H1 (cell line): ENCODE data around the gene PRG2. TPM values are rescaled to one million over a fixed set of nuclear protein-coding genes. Genes with fewer than 3 reads are reported as not detected.

Experiments
- CTCF ChIA-PET: fragments of 300-600 bp; sonication (Branson Sonifier 250); formaldehyde crosslinking; loops from one replicate; lab custom pipeline; 2021; ENCODE audit not compliant: partially characterized antibody; lab: Charles Lee
- POLR2A ChIA-PET: fragments of 300-600 bp; sonication (Branson Sonifier 250); formaldehyde crosslinking; loops from one replicate; lab custom pipeline; 2021; ENCODE audit warnings: inconsistent platforms; ENCODE audit not compliant: partially characterized antibody; lab: Charles Lee
- DNase-seq, 2 experiments: peaks; one replicate each; pipeline versions ENCODE4 v3.0.0 to v3.0.0-alpha.2; 2010 to 2022; ENCODE audit warnings: low spot score in 2 of 2, low read depth in 1 of 2, mixed read lengths in 1 of 2
- FAIRE-seq: peaks from 2 replicates; lab custom pipeline; 2011; peaks lifted over from hg19 to GRCh38; lab: Jason Lieb, UNC
- H2AFZ ChIP-seq: 2 replicates; pipeline ENCODE4 v1.8.1; 2012; ENCODE audit warnings: low read length, inconsistent platforms
- H2AK5ac ChIP-seq: 2 replicates; pipeline ENCODE4 v1.6.1; 2013; ENCODE audit warnings: low read depth, low read length
- H2BK120ac ChIP-seq: replicated peaks from 2 replicates; pipeline ENCODE3; 2013; ENCODE audit warnings: low read depth, low read length, inconsistent platforms
- H2BK12ac ChIP-seq: 2 replicates; pipeline ENCODE4 v1.6.1; 2013; ENCODE audit warnings: low read depth, low read length
- H2BK15ac ChIP-seq: 2 replicates; pipeline ENCODE4 v1.6.1; 2013; ENCODE audit warnings: low read length
- H2BK20ac ChIP-seq: 2 replicates; pipeline ENCODE4 v1.6.1; 2013; ENCODE audit warnings: low read length
- H2BK5ac ChIP-seq: 2 replicates; pipeline ENCODE4 v1.6.1; 2013; ENCODE audit warnings: low read depth, low read length
- H3K14ac ChIP-seq: 2 replicates; pipeline ENCODE4 v1.6.1; 2013; ENCODE audit warnings: inconsistent platforms; ENCODE audit not compliant: insufficient read length
- H3K18ac ChIP-seq: 2 replicates; pipeline ENCODE4 v1.6.1; 2013; ENCODE audit warnings: low read length; ENCODE audit errors: extremely low read depth
- H3K23ac ChIP-seq: 2 replicates; pipeline ENCODE4 v1.6.1; 2013; ENCODE audit warnings: inconsistent platforms; ENCODE audit not compliant: insufficient read length
- H3K23me2 ChIP-seq: 2 replicates; pipeline ENCODE4 v1.6.1; 2013; ENCODE audit warnings: low read depth, low read length
- H3K27ac ChIP-seq: 2 replicates; pipeline ENCODE4 v1.6.1; 2011; ENCODE audit warnings: low read depth, low read length, inconsistent platforms
- H3K27me3 ChIP-seq, 4 experiments: replicated peaks in 1 of 4; 1 replicate in 1 of 4; 2 replicates in 3 of 4; pipeline versions ENCODE4 v1.6.1 to v1.8.1; 2011 to 2013; ENCODE audit warnings: low read length in 3 of 4, mild to moderate bottlenecking in 3 of 4, inconsistent platforms in 2 of 4, mixed read lengths in 2 of 4, moderate library complexity in 1 of 4; ENCODE audit not compliant: control insufficient read depth in 3 of 4, insufficient read depth in 3 of 4; ENCODE audit errors: extremely low read depth in 1 of 4
- H3K36me3 ChIP-seq, 4 experiments: 2 replicates each; pipeline versions ENCODE4 v1.6.1 to v1.8.1; 2011 to 2013; ENCODE audit warnings: mild to moderate bottlenecking in 4 of 4, low read length in 3 of 4, moderate library complexity in 2 of 4, control low read depth in 1 of 4, inconsistent platforms in 1 of 4; ENCODE audit not compliant: insufficient read depth in 4 of 4, control insufficient read depth in 2 of 4
- H3K4ac ChIP-seq: replicated peaks from 2 replicates; pipeline ENCODE3; 2013; ENCODE audit warnings: low read length, low read depth, mixed read lengths, inconsistent platforms; ENCODE audit not compliant: insufficient read length
- H3K4me1 ChIP-seq, 4 experiments: replicated peaks in 1 of 4; 1 replicate in 1 of 4; 2 replicates in 3 of 4; pipeline versions ENCODE4 v1.6.1 to v1.8.1; 2011 to 2013; ENCODE audit warnings: low read length in 3 of 4, inconsistent platforms in 2 of 4, mixed read lengths in 1 of 4; ENCODE audit not compliant: insufficient read depth in 4 of 4, control insufficient read depth in 3 of 4
- H3K4me2 ChIP-seq, 2 experiments: 2 replicates each; pipeline versions ENCODE4 v1.6.1 to v1.8.1; 2011 to 2013; ENCODE audit warnings: low read depth in 2 of 2, low read length in 2 of 2, control low read depth in 1 of 2, inconsistent platforms in 1 of 2, mild to moderate bottlenecking in 1 of 2; ENCODE audit not compliant: insufficient read depth in 1 of 2
- H3K4me3 ChIP-seq, 4 experiments: fragments of 200-600, 300-600 bp in 1 of 4; sonication (generic), shearing (Covaris generic), sonication (Bioruptor Twin) in 1 of 4; 2 replicates each; pipeline versions ENCODE4 v1.5.1 to v1.8.1; 2011 to 2016; ENCODE audit warnings: low read length in 4 of 4, low read depth in 3 of 4, control low read depth in 2 of 4, inconsistent platforms in 2 of 4, mild to moderate bottlenecking in 2 of 4, mixed read lengths in 1 of 4, moderate library complexity in 1 of 4; ENCODE audit not compliant: insufficient read depth in 2 of 4; ENCODE audit errors: extremely low read depth in 1 of 4
- H3K56ac ChIP-seq: replicated peaks from 2 replicates; pipeline ENCODE3; 2013; ENCODE audit warnings: low read depth, mild to moderate bottlenecking, mixed read lengths, low read length, inconsistent platforms; ENCODE audit not compliant: insufficient read length
- H3K79me1 ChIP-seq: 2 replicates; pipeline ENCODE4 v1.6.1; 2013; ENCODE audit warnings: low read depth, low read length, control low read depth
- H3K79me2 ChIP-seq, 2 experiments: 2 replicates each; pipeline versions ENCODE4 v1.6.1 to v1.8.1; 2012 to 2013; ENCODE audit warnings: low read length in 2 of 2, mild to moderate bottlenecking in 2 of 2, inconsistent platforms in 1 of 2; ENCODE audit not compliant: insufficient read depth in 2 of 2, control insufficient read depth in 1 of 2
- H3K9ac ChIP-seq, 4 experiments: replicated peaks in 1 of 4; 1 replicate in 1 of 4; 2 replicates in 3 of 4; pipeline versions ENCODE4 v1.6.1 to v1.8.1; 2011 to 2013; ENCODE audit warnings: low read depth in 3 of 4, low read length in 3 of 4, control low read depth in 2 of 4, mild to moderate bottlenecking in 2 of 4, moderate library complexity in 2 of 4, inconsistent platforms in 1 of 4; ENCODE audit errors: extremely low read depth in 1 of 4
- H3K9me3 ChIP-seq, 2 experiments: 2 replicates each; pipeline versions ENCODE4 v1.6.1 to v1.8.1; 2012 to 2013; ENCODE audit warnings: mild to moderate bottlenecking in 2 of 2, moderate library complexity in 2 of 2, control low read depth in 1 of 2, inconsistent platforms in 1 of 2, low read depth in 1 of 2, low read length in 1 of 2, mixed read lengths in 1 of 2; ENCODE audit not compliant: insufficient read depth in 2 of 2
- H4K20me1 ChIP-seq, 2 experiments: replicated peaks in 1 of 2; 2 replicates each; pipeline versions ENCODE3 to v1.8.1; 2011 to 2013; ENCODE audit warnings: inconsistent platforms in 2 of 2, low read length in 2 of 2, mild to moderate bottlenecking in 1 of 2; ENCODE audit not compliant: insufficient read depth in 2 of 2, control insufficient read depth in 1 of 2
- H4K5ac ChIP-seq: 2 replicates; pipeline ENCODE4 v1.6.1; 2013; ENCODE audit warnings: low read length, low read depth, mixed read lengths, inconsistent platforms; ENCODE audit not compliant: insufficient read length
- H4K8ac ChIP-seq: 2 replicates; pipeline ENCODE4 v1.8.0; 2013; ENCODE audit warnings: mild to moderate bottlenecking, moderate library complexity, low read length, inconsistent platforms; ENCODE audit not compliant: insufficient read depth; ENCODE audit errors: extremely low read depth
- H4K91ac ChIP-seq: replicated peaks from 2 replicates; pipeline ENCODE3; 2013; ENCODE audit warnings: low read length, mixed read lengths, inconsistent platforms; ENCODE audit not compliant: insufficient read length
- BCL11A ChIP-seq, 2 experiments: IDR thresholded peaks; one replicate each; pipeline ENCODE4 v1.6.1; 2011; ENCODE audit warnings: low read depth in 2 of 2, low read length in 2 of 2, mild to moderate bottlenecking in 2 of 2
- BRCA1 ChIP-seq: IDR thresholded peaks from 2 replicates; pipeline ENCODE4 v1.6.1; 2012; ENCODE audit warnings: low read depth, low read length, improper control_type of control experiment
- MAFK ChIP-seq: IDR thresholded peaks from 2 replicates; pipeline ENCODE4 v1.6.1; 2012; ENCODE audit warnings: low read depth, mild to moderate bottlenecking, improper control_type of control experiment, low read length
- TEAD4 ChIP-seq: IDR thresholded peaks from 2 replicates; pipeline ENCODE4 v1.6.1; 2012; ENCODE audit warnings: low read depth, low read length, inconsistent platforms, mixed read lengths
- WGBS, 2 experiments: shearing (Covaris generic) in 1 of 2; methylation state at CpG; one replicate each; pipeline versions ENCODE4 v1.1.6 to v1.1.7; 2013 to 2015; ENCODE audit warnings: low lambda C conversion rate in 2 of 2, mixed read lengths in 2 of 2, inconsistent platforms in 1 of 2, low coverage in 1 of 2, missing lambda C conversion rate in 1 of 2; ENCODE audit not compliant: insufficient replicate concordance in 2 of 2, insufficient coverage in 1 of 2, insufficient read length in 1 of 2; ENCODE audit errors: extremely low coverage in 1 of 2, missing lambda C conversion rate in 1 of 2; 5-methylcytosine and 5-hydroxymethylcytosine counted together
- polyA plus RNA-seq, 7 experiments: library from polyadenylated mRNA; depleted of rRNA in 3 of 7; stranded (reverse) in 5 of 7; unstranded in 2 of 7; fragments of >200 nt in 5 of 7; fragments of 200-250 nt in 2 of 7; gene quantifications; 1 replicate in 5 of 7; 2 replicates in 1 of 7; 4 replicates in 1 of 7; pipeline versions ENCODE4 v1.2.1 to v1.2.3, GENCODE V29; 2011 to 2013; ENCODE audit warnings: missing spikeins in 2 of 7, mixed read lengths in 2 of 7
- total RNA-seq: library from RNA; stranded (reverse); fragmentation: NEBNext Ultra II Directional; extraction: Animal tissue kit (Norgen Biotek cat#: 25700); gene quantifications from 2 replicates; pipeline ENCODE4 v1.2.1, GENCODE V29; 2021
- TF ChIP-seq, protein P1 (sequence below): IDR thresholded peaks from 2 replicates; pipeline ENCODE4 v1.6.1; 2011; ENCODE audit warnings: low read depth, mild to moderate bottlenecking, low read length; ENCODE audit not compliant: insufficient read depth

The PRG2 gene
- total and polyA plus RNA-seq, 2 of the 8 experiments (the other 6 are each of a cell fraction or from before 2014, with no cell fraction given) = 0.32 TPM; not detected in 1

DNA sequence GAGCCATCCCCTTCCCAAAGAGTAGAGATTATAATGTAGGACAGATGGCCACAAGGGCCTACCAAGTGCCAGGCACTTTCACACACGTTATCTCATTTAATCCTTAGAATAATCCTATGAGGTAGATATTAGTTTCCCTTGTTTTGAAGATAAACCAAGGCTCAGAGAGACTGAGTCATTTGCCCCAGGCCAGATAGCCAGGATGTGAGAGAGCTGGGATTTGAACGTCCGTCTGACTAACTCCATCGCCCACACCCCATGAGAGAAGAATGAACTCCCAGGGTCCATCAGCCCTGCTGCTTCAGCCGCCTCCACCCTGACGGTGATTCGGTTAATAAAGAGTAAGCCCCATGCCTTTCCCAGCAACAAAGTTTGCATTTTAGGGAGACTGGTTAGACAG is 20.2 kb downstream of the PRG2 start:
- H3K9me3 ChIP-seq = no peaks in the 10 kb centered on the region
- TF ChIP-seq BCL11A (IDR thresholded peaks at IDR 0.05; ENCODE audit: low read depth in 2 of 2, low read length in 2 of 2) = no peak
- TF ChIP-seq, protein P1, sequence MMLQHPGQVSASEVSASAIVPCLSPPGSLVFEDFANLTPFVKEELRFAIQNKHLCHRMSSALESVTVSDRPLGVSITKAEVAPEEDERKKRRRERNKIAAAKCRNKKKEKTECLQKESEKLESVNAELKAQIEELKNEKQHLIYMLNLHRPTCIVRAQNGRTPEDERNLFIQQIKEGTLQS = no peak
- TF ChIP-seq TEAD4 = no peak
- no peak for TF ChIP-seq MAFK
- no peak for TF ChIP-seq BRCA1
- TF ChIP-seq, all 59 proteins: peak for 0
- H2BK15ac ChIP-seq = no peak overlapping the region
- H3K56ac ChIP-seq = no peak overlapping the region
- no peak overlapping the region for H2BK20ac ChIP-seq
- WGBS, 2 experiments = 92% methylated on average over 7 of the region's 7 CpGs; no CpG with 5 or more reads in 1 of the 2 experiments
- no peak overlapping the region for H2AK5ac ChIP-seq
- no peak overlapping the region for H3K23ac ChIP-seq
- no peak overlapping the region for H2BK12ac ChIP-seq
- no peak overlapping the region for H3K14ac ChIP-seq
- DNase-seq = no peak
- no peaks in the 10 kb centered on the region for H3K23me2 ChIP-seq
- no peak overlapping the region for H3K18ac ChIP-seq
- no peak overlapping the region for H3K4me2 ChIP-seq
- no peaks in the 10 kb centered on the region for H4K20me1 ChIP-seq
- no peak overlapping the region for H3K4me3 ChIP-seq
- no peak overlapping the region for H3K4ac ChIP-seq
- no peak overlapping the region for H2BK5ac ChIP-seq
- FAIRE-seq = no peak
- H4K8ac ChIP-seq = no peak overlapping the region
- POLR2A ChIA-PET = interaction anchor here (0.6 to 1.7 kb wide), 2 partner anchors 9 to 11 kb away, joined by 3 to 4 read pairs; no protein-coding TSS in a partner anchor
- no peaks in the 10 kb centered on the region for H3K79me1 ChIP-seq
- H3K27ac ChIP-seq = no peak overlapping the region
- no peaks in the 10 kb centered on the region for H3K79me2 ChIP-seq
- no peak overlapping the region for H2AFZ ChIP-seq
- H3K4me1 ChIP-seq = peaks cover 5 to 12% (median 8%) of the 10 kb centered on the region in 4 experiments
- no peak overlapping the region for H2BK120ac ChIP-seq
- no peaks in the 10 kb centered on the region for H3K36me3 ChIP-seq
- no peak overlapping the region for H4K5ac ChIP-seq
- no peak overlapping the region for H4K91ac ChIP-seq
- H3K27me3 ChIP-seq = no peaks in the 10 kb centered on the region; a peak in 2 of 7 replicates
- CTCF ChIA-PET = interaction anchor here (0.6 to 2.0 kb wide), 3 partner anchors 11 to 90 kb away, joined by 3 to 4 read pairs (median 4); partner anchors contain the start of genes PRG3 and RTN4RL2
- no peak overlapping the region for H3K9ac ChIP-seq
